Measurements from ENCODE around the gene PPFIA2.

Gene PPFIA2

GRCh38 chr12:81261508-81262207 lies 497.5 kb downstream of the PPFIA2 start:
- TF ChIP-seq ZNF565 (CRISPR knock-in tag; conservative IDR thresholded peaks at IDR 0.05; ENCODE audit: low read depth): no peak
- TF ChIP-seq TSHZ2 (CRISPR knock-in tag; IDR thresholded peaks at IDR 0.05): no peak
- ATAC-seq: no peak

GRCh38 chr12:81259360-81259759 lies 499.8 kb downstream of the PPFIA2 start:
- ATAC-seq: no peak
- no peak for TF ChIP-seq ZNF8 (CRISPR knock-in tag; IDR thresholded peaks at IDR 0.05)
- TF ChIP-seq RARB (CRISPR knock-in tag; IDR thresholded peaks at IDR 0.05): no peak
- no peak for TF ChIP-seq OSR1 (CRISPR knock-in tag; IDR thresholded peaks at IDR 0.05)
- TF ChIP-seq PPARA (CRISPR knock-in tag; IDR thresholded peaks at IDR 0.05; ENCODE audit: borderline replicate concordance): no peak
- TF ChIP-seq CSDC2 (CRISPR knock-in tag; IDR thresholded peaks at IDR 0.05): no peak

DNA sequence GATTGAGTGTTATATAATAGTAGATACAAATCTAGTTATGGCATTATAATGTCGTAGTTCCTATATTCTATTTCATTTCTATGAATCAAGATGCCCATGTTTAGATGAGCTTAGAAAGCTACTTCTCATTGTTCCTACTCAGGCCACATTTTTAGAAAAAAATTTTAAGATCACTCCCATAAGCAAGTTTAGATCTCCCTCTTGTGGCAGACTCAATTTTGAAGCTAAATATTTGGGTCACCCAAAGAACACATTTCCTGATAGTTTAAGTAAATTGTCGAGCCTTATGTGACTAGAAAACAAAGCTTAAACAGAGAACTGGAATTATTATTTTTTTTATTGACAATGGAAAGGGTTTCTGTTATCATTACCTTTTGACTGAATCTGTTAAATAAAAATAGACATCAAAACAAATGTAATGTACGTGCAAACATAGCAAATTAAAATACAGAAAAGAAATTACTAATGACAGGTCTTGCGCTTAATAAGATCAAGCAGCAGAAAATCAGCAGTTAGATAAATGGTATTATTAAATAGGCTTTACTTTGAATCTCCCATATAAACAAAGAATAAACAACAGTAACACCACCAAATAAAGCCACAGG lies 501.1 kb downstream of the PPFIA2 start:
- no peak for TF ChIP-seq TSHZ2 (CRISPR knock-in tag; IDR thresholded peaks at IDR 0.05)
- no peak for TF ChIP-seq ESRRG (CRISPR knock-in tag; IDR thresholded peaks at IDR 0.05)
- TF ChIP-seq ZNF8 (CRISPR knock-in tag; IDR thresholded peaks at IDR 0.05): no peak
- no peak for TF ChIP-seq TOX (CRISPR knock-in tag; IDR thresholded peaks at IDR 0.05; ENCODE audit: borderline replicate concordance)
- TF ChIP-seq, protein P1, sequence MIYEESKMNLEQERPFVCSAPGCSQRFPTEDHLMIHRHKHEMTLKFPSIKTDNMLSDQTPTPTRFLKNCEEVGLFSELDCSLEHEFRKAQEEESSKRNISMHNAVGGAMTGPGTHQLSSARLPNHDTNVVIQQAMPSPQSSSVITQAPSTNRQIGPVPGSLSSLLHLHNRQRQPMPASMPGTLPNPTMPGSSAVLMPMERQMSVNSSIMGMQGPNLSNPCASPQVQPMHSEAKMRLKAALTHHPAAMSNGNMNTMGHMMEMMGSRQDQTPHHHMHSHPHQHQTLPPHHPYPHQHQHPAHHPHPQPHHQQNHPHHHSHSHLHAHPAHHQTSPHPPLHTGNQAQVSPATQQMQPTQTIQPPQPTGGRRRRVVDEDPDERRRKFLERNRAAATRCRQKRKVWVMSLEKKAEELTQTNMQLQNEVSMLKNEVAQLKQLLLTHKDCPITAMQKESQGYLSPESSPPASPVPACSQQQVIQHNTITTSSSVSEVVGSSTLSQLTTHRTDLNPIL (CRISPR knock-in tag; IDR thresholded peaks at IDR 0.05; ENCODE audit: low read depth): no peak
- TF ChIP-seq SNAI2 (CRISPR knock-in tag; IDR thresholded peaks at IDR 0.05): no peak
- TF ChIP-seq ZNF70 (CRISPR knock-in tag; IDR thresholded peaks at IDR 0.05): no peak
- TF ChIP-seq ZFP30 (CRISPR knock-in tag; IDR thresholded peaks at IDR 0.05): no peak
- TF ChIP-seq PPARA (CRISPR knock-in tag; IDR thresholded peaks at IDR 0.05; ENCODE audit: borderline replicate concordance): no peak
- no peak for TF ChIP-seq RARB (CRISPR knock-in tag; IDR thresholded peaks at IDR 0.05)
- TF ChIP-seq PATZ1 (CRISPR knock-in tag; IDR thresholded peaks at IDR 0.05; ENCODE audit: borderline replicate concordance): no peak
- peak; percentile 59 for ATAC-seq

- ATAC-seq: no peak
- TF ChIP-seq ZNF8 (CRISPR knock-in tag; IDR thresholded peaks at IDR 0.05) (no peak), BACH2 (CRISPR knock-in tag; IDR thresholded peaks at IDR 0.05; ENCODE audit: borderline replicate concordance) (no peak), SNAI2 (CRISPR knock-in tag; IDR thresholded peaks at IDR 0.05) (no peak), ARNTL (CRISPR knock-in tag; IDR thresholded peaks at IDR 0.05; ENCODE audit: borderline replicate concordance, low read depth) (no peak), ZFP3 (CRISPR knock-in tag; IDR thresholded peaks at IDR 0.05) (no peak), RARB (CRISPR knock-in tag; IDR thresholded peaks at IDR 0.05) (no peak), POU6F1 (CRISPR knock-in tag; IDR thresholded peaks at IDR 0.05; ENCODE audit: borderline replicate concordance, low read depth) (no peak), PATZ1 (CRISPR knock-in tag; IDR thresholded peaks at IDR 0.05; ENCODE audit: borderline replicate concordance) (no peak), ZC3H10 (CRISPR knock-in tag; IDR thresholded peaks at IDR 0.05) (no peak), ZNF565 (CRISPR knock-in tag; conservative IDR thresholded peaks at IDR 0.05; ENCODE audit: low read depth) (no peak), PPARA (CRISPR knock-in tag; IDR thresholded peaks at IDR 0.05; ENCODE audit: borderline replicate concordance) (no peak), ISL1 (CRISPR knock-in tag; IDR thresholded peaks at IDR 0.05) (no peak), ZNF70 (CRISPR knock-in tag; IDR thresholded peaks at IDR 0.05) (no peak), ESRRG (CRISPR knock-in tag; IDR thresholded peaks at IDR 0.05) (no peak)
- TF ChIP-seq, protein P1 (CRISPR knock-in tag; IDR thresholded peaks at IDR 0.05; ENCODE audit: low read depth): no peak
Measured at GRCh38 chr12:81255947-81256346, 503.2 kb downstream of the PPFIA2 start.
